ENCODE measurements around the gene ACP4.
"Not testable (repeated sequence)": the region's sequence is repeated elsewhere in the genome, so short reads cannot be mapped to it uniquely, and the experiment has no call there.

DNA sequence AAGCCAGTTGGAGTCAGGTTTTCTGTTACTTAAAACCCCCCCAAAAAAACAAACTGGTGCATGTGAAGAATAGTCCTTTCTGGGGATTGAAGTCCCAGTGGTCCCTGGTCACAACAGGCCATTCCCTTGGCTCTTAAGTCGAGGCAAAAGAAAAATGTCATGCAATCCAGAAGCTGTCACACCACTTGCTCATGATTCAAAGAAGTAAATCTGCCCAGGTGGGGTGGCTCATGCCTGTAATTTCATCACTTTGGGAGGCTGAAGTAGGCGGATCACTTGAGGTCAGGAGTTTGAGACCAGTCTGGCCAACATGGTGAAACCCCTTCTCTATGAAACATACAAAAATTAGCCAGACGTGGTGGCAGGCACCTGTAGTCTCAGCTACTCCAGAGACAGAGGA, 28.7 kb upstream of the ACP4 start:
- TF ChIP-seq, protein P1, sequence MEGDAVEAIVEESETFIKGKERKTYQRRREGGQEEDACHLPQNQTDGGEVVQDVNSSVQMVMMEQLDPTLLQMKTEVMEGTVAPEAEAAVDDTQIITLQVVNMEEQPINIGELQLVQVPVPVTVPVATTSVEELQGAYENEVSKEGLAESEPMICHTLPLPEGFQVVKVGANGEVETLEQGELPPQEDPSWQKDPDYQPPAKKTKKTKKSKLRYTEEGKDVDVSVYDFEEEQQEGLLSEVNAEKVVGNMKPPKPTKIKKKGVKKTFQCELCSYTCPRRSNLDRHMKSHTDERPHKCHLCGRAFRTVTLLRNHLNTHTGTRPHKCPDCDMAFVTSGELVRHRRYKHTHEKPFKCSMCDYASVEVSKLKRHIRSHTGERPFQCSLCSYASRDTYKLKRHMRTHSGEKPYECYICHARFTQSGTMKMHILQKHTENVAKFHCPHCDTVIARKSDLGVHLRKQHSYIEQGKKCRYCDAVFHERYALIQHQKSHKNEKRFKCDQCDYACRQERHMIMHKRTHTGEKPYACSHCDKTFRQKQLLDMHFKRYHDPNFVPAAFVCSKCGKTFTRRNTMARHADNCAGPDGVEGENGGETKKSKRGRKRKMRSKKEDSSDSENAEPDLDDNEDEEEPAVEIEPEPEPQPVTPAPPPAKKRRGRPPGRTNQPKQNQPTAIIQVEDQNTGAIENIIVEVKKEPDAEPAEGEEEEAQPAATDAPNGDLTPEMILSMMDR (IDR thresholded peaks at IDR 0.05) = not testable (repeated sequence)
- not testable (repeated sequence) for TF ChIP-seq ZFX (IDR thresholded peaks at IDR 0.05; ENCODE audit: borderline replicate concordance)

Measured in 22Rv1 (cell line).